ENCODE data around the gene STK35. TPM values are rescaled to one million over a fixed set of nuclear protein-coding genes. Genes with fewer than 3 reads are reported as not detected.

The STK35 gene
- total RNA-seq, 1 donor from 2014 or later = 17.4 TPM

DNA sequence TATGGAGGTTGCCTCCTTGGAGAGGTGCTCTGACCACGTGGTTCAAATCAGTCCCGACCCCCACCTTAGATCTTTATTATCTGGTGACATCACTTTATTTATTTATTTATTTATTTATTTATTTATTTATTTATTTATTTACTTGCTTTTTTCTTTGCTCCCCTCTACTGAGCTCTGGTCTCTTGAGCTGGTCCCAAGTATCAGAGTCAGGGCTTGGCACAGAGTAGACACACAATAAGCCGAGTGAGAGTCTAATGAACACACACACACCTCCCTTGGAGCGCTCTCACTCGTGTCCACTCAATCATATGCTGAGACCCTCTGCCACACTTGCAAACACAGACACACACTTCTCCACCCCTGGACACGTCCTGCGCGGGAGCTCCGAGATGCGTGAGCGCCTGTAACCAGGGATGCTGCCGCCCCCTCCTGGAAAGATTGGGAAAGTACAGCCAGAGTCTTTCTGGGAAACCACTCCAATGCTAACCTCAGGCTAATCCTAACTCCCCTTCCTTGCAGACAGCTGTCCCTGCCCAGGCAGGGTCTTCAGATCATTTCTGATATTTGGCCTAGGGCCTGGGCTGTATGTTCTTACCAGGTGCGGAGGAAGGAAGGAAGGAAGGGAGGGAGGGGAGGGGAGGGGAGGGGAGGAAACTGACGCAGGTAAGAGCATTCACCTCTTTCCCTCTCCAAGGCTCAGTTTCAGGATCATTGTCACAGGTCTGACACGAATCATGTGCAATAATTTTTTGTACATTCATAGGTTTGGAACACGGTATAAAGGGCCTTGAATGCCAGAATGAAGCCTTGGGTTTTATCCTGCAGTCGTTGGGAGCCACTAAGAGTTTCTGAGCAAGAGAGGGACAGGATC lies 70.9 kb downstream of the STK35 start:
- peaks cover 2% of the 10 kb centered on the region for H3K9me3 Mint-ChIP-seq (ENCODE audit: unreplicated experiment)
- H3K27me3 Mint-ChIP-seq (ENCODE audit: unreplicated experiment) = no peaks in the 10 kb centered on the region
- TF ChIP-seq, protein P1, sequence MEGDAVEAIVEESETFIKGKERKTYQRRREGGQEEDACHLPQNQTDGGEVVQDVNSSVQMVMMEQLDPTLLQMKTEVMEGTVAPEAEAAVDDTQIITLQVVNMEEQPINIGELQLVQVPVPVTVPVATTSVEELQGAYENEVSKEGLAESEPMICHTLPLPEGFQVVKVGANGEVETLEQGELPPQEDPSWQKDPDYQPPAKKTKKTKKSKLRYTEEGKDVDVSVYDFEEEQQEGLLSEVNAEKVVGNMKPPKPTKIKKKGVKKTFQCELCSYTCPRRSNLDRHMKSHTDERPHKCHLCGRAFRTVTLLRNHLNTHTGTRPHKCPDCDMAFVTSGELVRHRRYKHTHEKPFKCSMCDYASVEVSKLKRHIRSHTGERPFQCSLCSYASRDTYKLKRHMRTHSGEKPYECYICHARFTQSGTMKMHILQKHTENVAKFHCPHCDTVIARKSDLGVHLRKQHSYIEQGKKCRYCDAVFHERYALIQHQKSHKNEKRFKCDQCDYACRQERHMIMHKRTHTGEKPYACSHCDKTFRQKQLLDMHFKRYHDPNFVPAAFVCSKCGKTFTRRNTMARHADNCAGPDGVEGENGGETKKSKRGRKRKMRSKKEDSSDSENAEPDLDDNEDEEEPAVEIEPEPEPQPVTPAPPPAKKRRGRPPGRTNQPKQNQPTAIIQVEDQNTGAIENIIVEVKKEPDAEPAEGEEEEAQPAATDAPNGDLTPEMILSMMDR (IDR thresholded peaks at IDR 0.05; ENCODE audit: partially characterized antibody, unreplicated experiment) = peak; percentile 88
- H3K27ac Mint-ChIP-seq (ENCODE audit: unreplicated experiment) = no peak overlapping the region
- H3K4me3 Mint-ChIP-seq (ENCODE audit: unreplicated experiment) = no peak overlapping the region
- H3K36me3 Mint-ChIP-seq (ENCODE audit: unreplicated experiment) = no peaks in the 10 kb centered on the region
- no peaks in the 10 kb centered on the region for H3K4me1 Mint-ChIP-seq (ENCODE audit: low read depth, unreplicated experiment)
- DNase-seq = peak; percentile 82

DNA sequence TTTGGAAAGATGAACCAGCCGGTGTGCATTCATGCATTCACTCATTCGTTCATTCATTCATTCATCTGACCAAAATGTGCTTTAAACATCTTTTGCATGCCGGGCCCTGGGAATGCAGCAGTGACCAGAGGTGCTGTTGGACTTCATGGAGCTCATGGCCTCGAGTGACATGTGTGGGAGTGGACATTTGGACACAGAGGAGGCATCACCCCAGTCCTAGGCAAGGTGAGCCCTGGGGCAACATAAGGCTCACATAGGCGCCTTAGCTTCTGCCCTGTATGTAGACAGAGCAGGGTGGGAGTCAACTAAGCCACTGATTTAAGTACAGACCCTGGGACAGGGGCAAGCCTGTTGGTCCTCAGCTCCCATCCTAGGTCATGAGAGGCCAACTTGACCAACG lies 71.6 kb downstream of the STK35 start:
- Mint-ChIP-seq H3K27me3 (ENCODE audit: unreplicated experiment) (no peaks in the 10 kb centered on the region), H3K4me3 (ENCODE audit: unreplicated experiment) (no peak overlapping the region), H3K36me3 (ENCODE audit: unreplicated experiment) (no peaks in the 10 kb centered on the region), H3K9me3 (ENCODE audit: unreplicated experiment) (peaks cover 2% of the 10 kb centered on the region), H3K27ac (ENCODE audit: unreplicated experiment) (no peak overlapping the region), H3K4me1 (ENCODE audit: low read depth, unreplicated experiment) (no peaks in the 10 kb centered on the region)
- no peak for DNase-seq
- TF ChIP-seq, protein P1 (IDR thresholded peaks at IDR 0.05; ENCODE audit: partially characterized antibody, unreplicated experiment) = no peak

DNA sequence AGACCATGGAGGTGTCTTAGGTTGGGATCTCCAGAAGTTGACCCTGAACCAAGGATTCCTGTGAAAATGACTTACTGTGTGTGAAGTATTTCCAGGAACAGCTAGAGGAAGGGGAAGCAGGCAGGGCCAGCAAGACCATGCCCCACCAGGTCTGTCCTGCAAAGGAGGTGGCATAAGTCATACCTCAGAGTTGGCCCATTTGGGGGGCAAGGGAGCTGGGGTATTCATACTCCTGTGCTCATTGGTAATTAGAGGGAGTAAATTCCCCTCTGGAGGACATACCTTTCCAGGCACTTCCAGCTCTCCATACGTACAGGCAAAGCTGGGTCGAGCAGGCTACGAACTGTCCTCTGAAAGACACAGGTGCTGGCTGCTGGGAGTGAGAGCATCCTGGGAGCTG lies 72.4 kb downstream of the STK35 start:
- no peak for DNase-seq
- TF ChIP-seq, protein P1 (IDR thresholded peaks at IDR 0.05; ENCODE audit: partially characterized antibody, unreplicated experiment) = no peak
- Mint-ChIP-seq H3K4me3 (ENCODE audit: unreplicated experiment) (no peak overlapping the region), H3K4me1 (ENCODE audit: low read depth, unreplicated experiment) (no peaks in the 10 kb centered on the region), H3K36me3 (ENCODE audit: unreplicated experiment) (no peaks in the 10 kb centered on the region), H3K27ac (ENCODE audit: unreplicated experiment) (no peak overlapping the region), H3K9me3 (ENCODE audit: unreplicated experiment) (peaks cover 4% of the 10 kb centered on the region), H3K27me3 (ENCODE audit: unreplicated experiment) (no peaks in the 10 kb centered on the region)

DNA sequence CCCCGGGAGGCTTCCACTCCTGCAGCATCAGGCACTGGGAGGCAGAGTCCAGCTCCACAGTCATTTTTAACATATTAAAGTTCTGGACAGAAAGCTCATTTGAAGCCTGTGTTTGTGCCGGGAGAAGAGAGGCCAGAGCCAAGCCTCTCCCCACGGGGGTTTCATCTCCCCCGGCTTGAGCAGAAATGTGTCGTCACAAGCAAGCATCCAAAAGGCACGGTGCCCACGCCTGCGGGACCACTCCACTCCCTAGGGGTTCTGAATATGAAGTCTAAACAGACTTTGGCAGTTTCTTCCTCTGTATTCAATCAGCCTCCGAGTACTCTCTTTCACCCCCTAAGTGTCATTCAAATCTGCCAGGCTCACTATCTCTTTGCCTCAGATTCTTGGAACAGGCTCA lies 75.3 kb downstream of the STK35 start:
- H3K27me3 Mint-ChIP-seq (ENCODE audit: unreplicated experiment) = no peaks in the 10 kb centered on the region
- H3K4me1 Mint-ChIP-seq (ENCODE audit: low read depth, unreplicated experiment) = no peaks in the 10 kb centered on the region
- TF ChIP-seq, protein P1 (IDR thresholded peaks at IDR 0.05; ENCODE audit: partially characterized antibody, unreplicated experiment) = no peak
- H3K36me3 Mint-ChIP-seq (ENCODE audit: unreplicated experiment) = no peaks in the 10 kb centered on the region
- no peak for DNase-seq
- no peak overlapping the region for H3K4me3 Mint-ChIP-seq (ENCODE audit: unreplicated experiment)
- H3K9me3 Mint-ChIP-seq (ENCODE audit: unreplicated experiment) = peaks cover 3% of the 10 kb centered on the region
- no peak overlapping the region for H3K27ac Mint-ChIP-seq (ENCODE audit: unreplicated experiment)

All from glutamatergic neuron (in vitro differentiated cells).